HG03432 (cell line): Measurements from ENCODE around the gene GARIN1A.
"Not testable (repeated sequence)": the region's sequence is repeated elsewhere in the genome, so short reads cannot be mapped to it uniquely, and the experiment has no call there.

ENCODE experiments used
- ATAC-seq: cut with Tn5 transposase; IDR thresholded peaks from one replicate; pipeline ENCODE4 v1.9.1; 2021; ENCODE audit warnings: mild to moderate bottlenecking, moderate library complexity; ENCODE audit not compliant: unreplicated experiment

GARIN1A gene

GRCh38 chr7:128671992-128672391 is at the start of gene GARIN1A:
GARIN1A (plus strand) TSS chr7:128672292; CDS start chr7:128672398, 106 bp downstream.
- ATAC-seq = no peak

GRCh38 chr7:128627124-128627523 is 45.0 kb upstream of the GARIN1A start:
- not testable (repeated sequence) for ATAC-seq

GRCh38 chr7:128633915-128634314 is 38.2 kb upstream of the GARIN1A start:
- not testable (repeated sequence) for ATAC-seq

- not testable (repeated sequence) for ATAC-seq
These were observed 26.9 kb upstream of the GARIN1A start for GRCh38 chr7:128645206-128645605.

GRCh38 chr7:128645844-128646243 is 26.2 kb upstream of the GARIN1A start:
- ATAC-seq = not testable (repeated sequence)

GRCh38 chr7:128646877-128647276 is 25.2 kb upstream of the GARIN1A start:
- not testable (repeated sequence) for ATAC-seq

GRCh38 chr7:128651096-128651495 is 21.0 kb upstream of the GARIN1A start:
- ATAC-seq = not testable (repeated sequence)

DNA sequence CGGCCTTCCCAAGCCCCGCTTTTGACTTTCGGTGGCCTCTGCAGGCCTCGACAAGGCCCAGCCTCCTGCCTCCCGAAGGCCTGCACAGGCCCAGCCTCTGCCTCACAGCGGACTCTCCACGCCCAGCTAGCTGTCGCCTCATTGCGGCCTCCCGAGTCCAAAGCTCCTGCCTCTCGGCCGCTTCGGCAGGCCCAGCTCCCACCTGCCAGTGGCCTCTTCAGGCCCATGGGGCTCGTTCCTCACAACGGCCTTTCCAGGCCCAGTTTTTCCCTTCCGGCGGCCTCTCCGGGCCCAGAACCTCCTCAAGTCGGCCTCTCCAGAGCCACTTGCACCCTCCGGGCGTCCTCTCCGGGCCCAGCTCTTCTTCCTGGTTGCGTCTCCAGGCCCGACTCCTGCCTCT is 19.5 kb upstream of the GARIN1A start:
- not testable (repeated sequence) for ATAC-seq

DNA sequence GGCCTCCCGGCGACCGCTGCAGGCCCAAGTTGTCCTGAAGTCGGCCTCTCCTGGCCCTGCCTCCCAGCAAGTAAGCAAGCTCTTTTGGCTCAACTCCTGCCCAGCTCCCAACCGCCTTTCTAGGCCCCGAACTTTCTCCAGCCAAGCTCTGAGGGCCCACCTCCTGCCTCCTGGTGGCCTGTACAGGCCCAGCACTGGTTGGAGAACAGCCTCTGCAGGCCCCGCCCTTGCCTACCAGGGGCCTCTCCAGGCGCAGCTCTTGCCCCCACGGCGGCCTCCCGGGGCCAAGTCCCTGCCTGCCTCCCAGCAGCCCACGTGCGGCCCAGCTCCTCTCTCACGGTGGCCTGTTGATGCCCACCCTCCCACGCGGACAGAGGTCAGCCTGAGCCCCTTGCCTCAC is 18.9 kb upstream of the GARIN1A start:
- ATAC-seq = not testable (repeated sequence)

DNA sequence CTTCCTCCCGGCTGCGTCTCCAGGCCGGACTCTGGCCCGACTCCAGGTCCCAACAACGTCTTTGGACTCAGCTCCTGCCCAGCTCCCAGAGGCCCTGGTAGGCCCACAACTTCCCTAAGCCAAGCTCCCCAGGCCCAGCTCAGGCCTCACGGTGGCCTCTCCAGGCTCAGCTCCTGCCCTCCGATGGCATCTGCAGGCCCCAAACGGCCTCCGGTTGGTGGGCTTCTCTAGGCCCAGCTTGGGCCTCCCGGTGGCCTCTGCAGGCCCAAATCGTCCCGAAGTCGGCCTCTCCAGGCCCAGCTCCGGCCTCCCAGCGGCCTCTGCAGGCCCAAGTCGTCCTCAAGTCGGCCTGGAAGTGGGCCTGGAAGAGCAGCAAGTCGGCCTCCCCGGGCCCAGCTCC is 18.0 kb upstream of the GARIN1A start:
- not testable (repeated sequence) for ATAC-seq

DNA sequence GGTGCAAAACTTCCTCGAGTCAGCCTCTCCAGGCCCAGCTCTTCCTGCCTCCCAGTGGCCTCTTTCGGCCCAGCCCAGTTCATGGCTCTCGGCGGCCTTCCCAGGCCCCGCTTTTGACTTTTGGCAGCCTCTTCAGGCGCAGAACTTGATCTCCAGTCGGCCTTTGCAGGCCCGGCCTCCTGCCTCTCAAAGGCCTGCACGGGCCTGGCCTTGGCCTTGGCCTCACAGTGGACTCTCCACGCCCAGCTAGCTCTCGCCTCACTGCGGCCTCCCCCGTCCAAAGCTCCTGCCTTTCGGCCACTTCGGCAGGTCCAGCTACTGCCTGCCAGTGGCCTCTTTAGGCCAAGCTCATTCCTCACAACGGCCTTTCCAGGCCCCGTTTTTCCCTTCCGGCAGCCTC is 17.6 kb upstream of the GARIN1A start:
- not testable (repeated sequence) for ATAC-seq

DNA sequence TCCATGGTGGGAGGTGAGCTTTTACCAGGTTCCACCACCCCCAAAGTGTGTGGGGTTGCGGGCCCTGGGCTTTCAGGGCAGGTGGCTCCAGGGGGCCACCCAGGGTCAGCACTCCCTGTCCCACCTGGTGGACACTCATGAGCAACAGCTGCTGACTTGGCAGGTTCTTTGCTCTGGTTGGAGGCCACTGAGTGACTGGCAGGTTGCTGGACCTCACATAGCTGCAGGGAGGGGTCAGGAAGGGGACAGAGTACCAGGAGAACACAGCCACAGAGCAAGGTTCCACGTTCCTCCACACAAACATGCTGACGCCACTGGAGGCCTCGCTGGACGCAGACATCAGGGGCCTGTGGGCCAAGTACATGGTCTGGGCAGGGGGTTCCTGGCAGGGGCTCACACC is 13.7 kb upstream of the GARIN1A start:
- not testable (repeated sequence) for ATAC-seq

DNA sequence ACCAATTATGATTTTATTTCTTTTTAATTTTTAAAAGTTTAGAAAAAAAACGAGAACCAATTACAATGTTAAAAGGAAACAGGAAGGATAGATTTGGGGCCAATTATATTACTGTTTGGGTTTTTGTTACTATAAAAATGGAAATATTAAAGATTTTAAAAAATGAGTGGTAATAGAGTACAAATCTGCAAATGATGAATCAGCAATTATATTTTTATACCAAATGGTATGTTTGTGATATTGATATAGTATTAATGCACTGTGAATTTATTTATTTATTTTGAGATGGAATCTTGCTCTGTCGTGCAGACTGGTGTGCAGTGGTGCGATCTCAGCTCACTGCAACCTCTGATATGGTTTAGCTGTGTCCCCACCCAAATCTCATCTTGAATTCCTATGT is 11.5 kb upstream of the GARIN1A start:
- ATAC-seq = no peak

GRCh38 chr7:128661446-128661845 is 10.6 kb upstream of the GARIN1A start:
- no peak for ATAC-seq

GRCh38 chr7:128662091-128662490 is 10.0 kb upstream of the GARIN1A start:
- no peak for ATAC-seq

DNA sequence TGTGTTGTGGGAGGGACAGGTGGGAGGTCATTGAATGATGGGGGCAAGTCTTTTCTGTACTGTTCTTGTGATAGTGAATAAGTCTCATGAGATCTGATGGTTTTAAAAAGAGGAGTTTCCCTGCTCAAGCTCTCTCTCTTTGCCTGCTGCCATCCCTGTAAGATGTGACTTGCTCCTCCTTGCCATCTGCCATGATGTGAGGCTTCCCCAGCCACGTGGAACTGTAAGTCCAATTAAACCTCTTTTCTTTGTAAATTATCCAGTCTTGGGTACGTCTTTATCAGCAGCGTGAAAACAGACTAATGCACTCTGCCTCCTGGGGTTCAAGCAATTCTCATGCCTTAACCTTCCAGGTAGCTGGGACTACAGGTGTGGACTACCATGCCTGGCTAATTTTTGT is 8.9 kb upstream of the GARIN1A start:
- not testable (repeated sequence) for ATAC-seq

DNA sequence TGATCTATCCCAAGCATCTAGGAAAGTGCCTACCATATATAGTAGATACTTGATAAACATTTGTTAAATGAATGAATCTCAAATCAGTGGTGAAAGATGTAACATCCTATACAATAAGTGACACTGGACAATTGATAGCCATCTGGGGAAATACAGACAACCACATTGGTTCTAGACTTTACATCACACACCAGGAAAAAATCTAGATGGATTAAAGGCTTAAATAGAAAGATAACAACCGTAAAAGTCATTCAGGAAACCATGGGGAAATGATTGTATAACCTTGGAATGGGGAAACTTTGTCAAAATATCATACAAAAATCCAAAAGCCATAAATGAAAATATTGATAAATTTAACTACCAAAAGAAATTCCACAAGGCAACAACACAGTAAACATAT is 7.0 kb upstream of the GARIN1A start:
- no peak for ATAC-seq

GRCh38 chr7:128666200-128666599 is 5.9 kb upstream of the GARIN1A start:
- no peak for ATAC-seq

DNA sequence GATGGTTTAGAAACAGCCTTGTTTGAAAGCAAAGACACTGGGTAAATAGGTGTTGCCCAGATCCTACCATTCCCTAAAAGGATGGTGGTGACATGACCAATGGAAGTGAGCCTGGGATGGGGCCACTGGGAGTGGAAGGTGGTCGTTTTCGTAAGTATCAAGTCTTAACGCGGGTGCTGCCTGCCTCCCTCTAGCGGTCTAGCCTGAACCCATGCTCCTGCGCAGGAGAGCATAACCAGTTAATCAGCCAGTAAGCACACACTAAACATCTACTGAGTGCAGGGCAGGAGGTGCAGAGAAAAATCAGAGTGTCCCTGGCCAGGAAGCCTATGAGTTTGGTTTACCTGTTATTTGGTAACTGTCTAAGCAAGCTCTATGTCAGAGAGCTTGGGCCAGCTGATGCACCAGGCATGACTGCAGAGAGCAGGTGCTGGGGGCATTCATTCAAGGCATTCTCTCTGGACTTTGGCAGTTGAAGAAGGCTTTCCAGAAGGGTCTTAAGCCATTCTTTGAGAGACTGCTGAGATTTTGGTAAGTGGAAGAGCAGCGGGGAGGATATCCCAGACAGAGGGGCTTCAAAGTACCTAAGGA is 930 bp downstream of the GARIN1A start:
- no peak for ATAC-seq

DNA sequence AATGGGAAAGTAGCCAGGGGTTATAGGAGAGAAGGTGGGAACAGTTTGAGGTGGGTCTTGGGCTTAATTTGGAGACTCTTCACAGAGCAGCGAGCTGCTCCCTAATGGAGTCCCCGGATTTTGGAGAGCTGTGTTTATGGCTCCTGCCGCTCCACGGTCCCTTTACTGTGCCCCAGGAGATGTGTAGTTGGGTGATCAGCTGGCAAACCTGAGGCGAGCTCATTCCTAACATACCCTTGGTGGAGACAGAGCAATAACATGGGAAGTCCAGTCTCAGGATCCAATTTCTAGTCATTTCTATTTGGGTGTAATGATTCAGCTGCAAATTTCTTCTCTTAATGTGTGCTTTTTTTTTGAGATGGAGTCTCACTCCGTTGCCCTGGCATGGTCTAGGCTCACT is 1.5 kb downstream of the GARIN1A start:
- no peak for ATAC-seq

DNA sequence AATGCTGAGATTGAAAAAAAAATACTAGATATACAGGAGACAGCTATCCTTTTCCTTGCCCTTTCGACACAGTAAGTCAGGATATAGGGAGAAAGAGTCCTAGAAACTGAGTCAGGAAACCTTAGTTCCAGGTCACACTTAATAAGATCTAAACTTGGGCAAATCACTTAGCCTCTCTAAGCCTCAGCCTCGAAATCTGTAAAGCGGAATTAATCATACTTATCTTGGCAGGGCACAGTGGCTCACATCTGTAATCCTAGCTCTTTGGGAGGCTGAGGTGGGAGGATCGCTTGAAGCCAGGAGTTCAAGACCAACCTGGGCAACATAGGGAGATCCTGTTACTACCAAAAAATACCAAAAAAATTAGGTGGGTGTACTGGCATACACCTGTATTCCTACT is 4.6 kb downstream of the GARIN1A start:
- no peak for ATAC-seq

GRCh38 chr7:128679920-128680319 is 7.8 kb downstream of the GARIN1A start:
- ATAC-seq = no peak
